ENCODE measurements around the gene GPR55.

The GPR55 gene

GRCh38 chr2:230885463-230886130, 39.4 kb downstream of the GPR55 start:
- DNase-seq (ENCODE audit: low read depth in 2 of 2, low spot score in 1 of 2): no peak

DNA sequence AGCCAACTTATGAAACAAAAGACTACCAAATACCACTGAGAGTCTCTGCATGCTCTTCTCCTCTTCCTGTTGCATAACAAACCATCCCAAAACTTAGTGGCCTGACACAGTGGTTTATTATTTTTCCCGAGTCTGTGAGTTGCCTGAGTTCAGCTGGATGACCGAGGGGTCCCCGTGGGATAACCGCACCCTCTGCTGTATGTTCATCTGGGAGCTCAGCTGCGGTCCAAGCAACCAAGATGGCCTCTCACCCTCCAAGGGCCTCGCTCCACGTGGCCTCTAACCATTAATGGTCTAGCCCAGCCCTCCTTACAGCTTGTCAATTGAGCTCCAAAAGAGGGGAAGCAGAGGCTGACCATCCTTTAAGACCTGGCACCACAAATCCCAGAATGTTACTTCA, 43.2 kb downstream of the GPR55 start:
- DNase-seq (ENCODE audit: low read depth in 2 of 2, low spot score in 1 of 2): no peak

- DNase-seq (ENCODE audit: low read depth in 2 of 2, low spot score in 1 of 2): no peak
Observed at GRCh38 chr2:230879891-230880290, 45.2 kb downstream of the GPR55 start.

DNA sequence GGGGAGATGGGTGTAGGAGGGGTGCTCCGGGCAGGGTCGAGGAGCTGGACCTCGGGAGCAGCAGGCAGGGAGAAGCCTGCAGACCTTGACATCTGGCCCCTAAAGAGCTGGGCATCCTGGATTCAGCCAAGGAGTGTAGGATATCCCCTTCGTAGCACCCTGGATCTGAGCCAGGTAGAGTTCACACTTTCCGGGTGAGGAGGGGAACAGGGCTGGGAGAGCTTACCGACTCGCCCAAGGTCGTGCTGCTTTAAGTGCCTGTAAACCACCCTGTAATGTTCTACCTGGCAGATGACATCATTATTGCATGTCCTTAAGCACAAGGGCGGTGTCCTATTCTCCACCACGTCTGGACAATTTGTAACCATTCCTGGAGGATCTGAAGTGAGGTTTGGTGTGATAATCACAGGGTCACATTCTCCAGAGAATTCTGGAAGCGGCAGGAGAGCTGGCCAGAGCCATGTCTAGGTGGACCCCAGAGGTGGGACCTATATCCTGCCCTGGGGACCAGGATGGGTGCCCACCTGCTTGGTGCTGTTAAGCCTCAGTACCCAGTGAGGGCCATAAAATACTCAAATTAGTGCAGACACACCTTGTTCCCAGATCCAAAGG, 45.7 kb downstream of the GPR55 start:
- DNase-seq (ENCODE audit: low read depth in 2 of 2, low spot score in 1 of 2): no peak

GRCh38 chr2:230878599-230879188, 46.3 kb downstream of the GPR55 start:
- no peak for DNase-seq (ENCODE audit: low read depth in 2 of 2, low spot score in 1 of 2)

- peak; percentile 34 to 66 for DNase-seq (ENCODE audit: low read depth in 2 of 2, low spot score in 1 of 2)
Observed at GRCh38 chr2:230877759-230878598, 47.1 kb downstream of the GPR55 start.

DNA sequence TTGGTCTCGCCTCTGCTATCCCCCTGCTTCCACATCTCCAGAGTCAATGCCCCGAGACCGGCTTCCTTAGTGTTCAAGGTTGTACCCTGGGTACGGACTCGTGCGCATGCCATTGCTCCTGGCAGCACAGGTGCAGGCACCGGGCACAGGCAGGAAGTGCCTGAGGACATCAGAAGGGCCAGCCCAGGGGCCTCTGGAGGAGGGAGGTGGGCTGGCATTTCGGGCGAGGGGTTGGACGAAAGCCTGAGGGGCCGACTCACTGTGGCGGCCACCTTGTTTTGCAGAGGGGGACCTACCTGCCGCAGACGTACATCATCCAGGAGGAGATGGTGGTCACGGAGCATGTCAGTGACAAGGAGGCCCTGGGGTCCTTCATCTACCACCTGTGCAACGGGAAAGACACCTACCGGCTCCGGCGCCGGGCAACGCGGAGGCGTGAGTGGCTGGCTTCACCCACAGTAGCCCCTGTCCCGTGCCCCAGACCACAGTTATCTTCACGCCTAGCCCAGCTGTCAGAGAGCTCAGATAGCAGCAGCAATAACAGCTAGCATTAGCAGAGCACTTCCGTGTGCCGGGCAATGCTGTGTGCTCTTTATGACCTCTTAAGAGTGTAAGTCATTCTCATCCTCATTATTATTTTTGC, 47.8 kb downstream of the GPR55 start:
- no peak for DNase-seq (ENCODE audit: low read depth in 2 of 2, low spot score in 1 of 2)

DNA sequence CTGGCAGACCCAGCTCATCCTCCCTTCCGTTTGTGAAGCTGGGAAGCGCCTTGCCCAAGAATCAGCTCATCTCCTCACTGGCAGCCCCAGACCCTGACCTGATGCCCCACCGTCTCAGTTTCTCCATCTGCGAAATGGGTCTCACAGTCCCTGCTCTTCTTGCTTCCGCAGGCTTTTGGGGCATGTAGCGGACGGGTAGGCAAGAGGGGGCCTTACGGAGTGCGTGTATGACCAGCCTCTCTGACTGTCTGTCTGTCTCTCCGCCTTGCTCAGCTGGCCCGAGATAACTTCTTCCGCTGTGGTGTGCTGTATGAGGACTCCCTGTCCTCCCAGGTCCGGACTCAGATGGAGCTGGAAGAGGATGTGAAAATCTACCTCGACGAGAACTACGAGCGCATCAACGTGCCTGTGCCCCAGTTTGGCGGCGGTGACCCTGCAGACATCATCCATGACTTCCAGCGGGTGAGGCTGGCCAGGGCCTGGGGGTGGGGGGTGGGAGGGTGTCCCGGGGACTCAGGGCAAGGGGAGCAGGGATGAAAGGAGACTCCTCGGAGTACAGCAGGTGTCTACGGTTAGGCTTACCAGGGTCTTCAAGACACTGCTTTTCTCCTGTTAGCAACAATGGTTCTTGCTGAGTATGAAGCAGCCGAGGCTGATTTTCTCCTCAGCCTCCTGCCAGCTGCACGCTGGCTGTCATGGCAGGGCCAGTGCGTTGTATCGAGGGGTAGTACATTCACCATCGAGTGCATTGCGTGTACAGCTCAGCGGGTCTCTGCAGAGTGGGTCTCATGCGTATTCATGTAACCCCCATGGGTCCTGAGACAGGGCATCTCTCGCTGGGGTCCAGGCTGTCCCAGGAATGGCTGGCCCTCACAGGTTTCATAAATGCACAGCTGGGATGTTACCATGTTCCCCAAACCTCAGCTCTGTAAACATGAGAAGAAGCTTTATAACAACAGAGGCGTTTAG, 49.4 kb downstream of the GPR55 start:
- DNase-seq (ENCODE audit: low read depth in 2 of 2, low spot score in 1 of 2): no peak

DNA sequence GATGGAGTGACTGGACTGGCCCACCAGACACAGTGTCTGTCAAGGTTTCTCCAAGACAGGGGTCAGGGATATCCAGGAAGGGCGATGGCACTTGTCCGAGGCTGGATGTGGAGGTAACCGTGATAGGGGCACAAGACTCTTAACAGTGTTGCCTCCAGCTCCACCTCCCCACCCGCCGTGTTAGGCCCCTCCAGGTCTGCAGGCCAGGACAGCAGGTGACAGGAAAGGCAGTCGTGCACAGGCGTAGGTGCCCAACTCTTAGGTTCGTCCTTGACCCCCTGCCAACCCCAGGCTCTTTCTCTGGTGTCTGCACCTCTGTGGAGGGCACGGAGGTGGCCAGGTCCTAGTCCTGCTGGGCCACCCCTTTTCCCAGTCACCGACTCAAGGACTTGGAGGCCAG, 50.2 kb downstream of the GPR55 start:
- no peak for DNase-seq (ENCODE audit: low read depth in 2 of 2, low spot score in 1 of 2)

DNA sequence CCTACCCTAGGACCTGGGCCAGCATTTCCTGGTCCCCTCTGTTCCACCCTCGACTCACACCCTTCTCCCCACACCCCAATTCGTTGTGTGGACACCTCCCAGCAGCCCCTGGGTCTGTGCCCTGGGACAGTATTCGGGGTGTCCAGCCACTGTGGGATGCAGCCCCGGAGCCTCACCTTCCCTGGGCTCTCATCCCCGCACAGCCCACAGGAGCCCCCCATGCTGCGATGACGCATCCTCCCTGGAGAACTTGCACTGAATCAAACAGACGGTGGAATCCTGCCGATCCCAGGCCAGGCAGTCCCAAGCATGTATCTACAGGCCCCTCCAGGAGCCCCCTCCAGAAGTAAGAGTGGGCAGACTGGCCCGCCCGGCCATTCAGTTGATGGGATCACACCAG, 50.6 kb downstream of the GPR55 start:
- DNase-seq (ENCODE audit: low read depth in 2 of 2, low spot score in 1 of 2): no peak

GRCh38 chr2:230873661-230874401, 51.2 kb downstream of the GPR55 start:
- DNase-seq (ENCODE audit: low read depth in 2 of 2, low spot score in 1 of 2): no peak

DNA sequence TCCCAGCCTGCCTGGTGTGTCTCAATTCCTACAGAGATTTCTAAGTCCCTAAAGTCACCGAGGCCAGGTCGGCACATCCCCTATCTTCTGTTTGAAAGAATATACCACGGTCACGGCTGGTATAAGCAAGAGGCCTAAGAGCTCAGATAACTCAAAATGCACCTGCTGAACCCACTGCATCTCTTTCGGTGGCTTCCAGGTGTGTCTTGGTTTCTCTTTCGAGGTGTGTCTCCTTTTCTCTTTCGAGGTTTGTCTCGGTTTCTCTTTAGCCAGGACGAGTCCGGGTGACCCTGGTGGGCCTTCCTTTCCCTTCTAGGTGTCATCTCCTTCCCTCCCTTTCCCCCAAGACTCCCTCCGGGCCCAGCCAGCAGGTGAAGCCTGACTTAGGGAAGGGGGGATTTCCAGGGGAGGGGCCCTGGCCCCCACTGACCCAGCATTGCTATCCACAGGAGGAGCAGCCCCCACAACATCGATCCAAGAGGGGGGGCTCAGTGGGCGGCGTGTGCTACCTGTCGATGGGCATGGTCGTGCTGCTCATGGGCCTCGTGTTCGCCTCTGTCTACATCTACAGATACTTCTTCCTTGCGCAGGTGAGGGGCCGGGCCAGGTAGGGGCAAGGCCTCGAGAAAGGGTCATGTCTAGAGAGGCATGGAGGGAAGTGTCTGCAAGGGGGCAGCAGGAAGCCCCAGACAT, 51.9 kb downstream of the GPR55 start:
- no peak for DNase-seq (ENCODE audit: low read depth in 2 of 2, low spot score in 1 of 2)

DNA sequence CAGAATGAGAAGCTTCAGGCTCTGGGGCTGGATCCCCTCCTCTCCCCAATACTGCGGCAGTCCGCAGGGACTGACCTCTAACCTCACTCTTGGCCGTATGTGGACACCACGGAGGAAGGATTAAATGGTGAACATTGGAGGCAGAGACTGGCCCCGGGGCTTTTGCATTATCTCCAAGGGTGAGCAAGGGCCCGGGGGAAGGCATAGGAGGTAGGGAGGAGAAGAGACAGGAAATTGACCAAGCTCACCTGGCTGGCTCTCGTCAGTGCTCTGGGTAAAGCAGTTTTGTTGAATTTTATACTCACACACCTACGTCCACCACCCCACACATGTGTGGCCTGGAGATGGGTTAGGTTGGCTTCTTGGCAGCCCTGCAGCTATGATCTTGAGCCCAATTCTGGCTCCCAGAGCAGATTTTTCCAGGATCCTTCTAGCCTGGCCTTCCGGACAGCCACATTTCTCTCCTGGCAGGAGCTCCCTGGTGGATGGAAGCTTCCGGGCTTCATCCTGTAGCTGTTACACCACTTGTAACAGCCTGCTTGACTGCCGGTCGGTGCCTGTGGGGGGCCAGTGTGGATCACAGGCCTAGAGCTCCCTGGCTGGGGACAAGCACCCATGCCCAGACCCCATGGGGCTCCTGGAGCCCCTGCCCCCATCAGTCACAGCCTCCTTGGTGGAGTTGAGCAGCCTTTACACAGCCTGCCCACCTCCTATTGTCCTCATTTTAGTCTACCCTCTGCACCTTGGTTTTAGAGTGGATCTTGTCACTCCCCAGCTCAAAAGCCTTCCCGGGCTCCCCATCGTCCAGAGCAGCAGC, 52.7 kb downstream of the GPR55 start:
- no peak for DNase-seq (ENCODE audit: low read depth in 2 of 2, low spot score in 1 of 2)

DNA sequence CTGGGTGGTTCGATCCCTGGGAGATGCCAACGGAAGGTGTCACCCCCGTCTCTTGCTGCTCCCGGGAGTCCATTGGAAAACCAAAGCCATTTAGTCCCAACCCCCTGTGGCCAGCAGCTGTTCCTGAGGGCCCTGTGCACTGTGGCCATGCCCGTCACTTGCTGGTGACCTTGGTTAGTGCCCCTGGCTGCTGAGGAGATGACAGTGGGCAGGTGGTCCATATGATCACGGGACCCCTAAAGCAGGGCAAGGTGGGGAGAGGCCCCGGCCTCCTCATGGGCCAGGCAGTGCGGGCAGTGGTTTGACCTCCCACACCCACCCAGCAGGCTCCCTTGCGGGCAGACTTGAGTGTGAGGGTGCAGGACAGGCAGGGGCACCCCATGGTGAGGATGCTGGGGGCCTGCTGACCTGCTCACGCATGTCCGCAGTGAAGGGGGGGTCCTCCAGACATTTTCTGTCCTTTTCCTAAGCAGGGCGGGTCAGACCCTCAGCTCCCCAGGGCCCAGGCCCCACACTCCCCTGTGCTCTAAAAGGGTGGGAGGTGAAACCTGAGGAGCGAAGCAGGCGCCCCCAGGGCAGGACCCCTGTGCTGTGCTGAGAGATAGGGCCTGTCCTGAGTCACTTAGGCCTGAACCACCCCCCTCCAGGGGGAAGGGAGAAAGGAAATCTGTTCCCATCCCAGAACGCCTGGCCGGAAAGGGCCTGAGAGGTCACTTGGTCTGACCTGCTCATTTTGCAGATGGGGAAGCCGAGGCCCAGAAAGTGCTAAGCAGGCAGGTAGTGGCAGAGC, 53.5 kb downstream of the GPR55 start:
- no peak for DNase-seq (ENCODE audit: low read depth in 2 of 2, low spot score in 1 of 2)

GRCh38 chr2:230870544-230871360, 54.3 kb downstream of the GPR55 start:
- DNase-seq (ENCODE audit: low read depth in 2 of 2, low spot score in 1 of 2): no peak

DNA sequence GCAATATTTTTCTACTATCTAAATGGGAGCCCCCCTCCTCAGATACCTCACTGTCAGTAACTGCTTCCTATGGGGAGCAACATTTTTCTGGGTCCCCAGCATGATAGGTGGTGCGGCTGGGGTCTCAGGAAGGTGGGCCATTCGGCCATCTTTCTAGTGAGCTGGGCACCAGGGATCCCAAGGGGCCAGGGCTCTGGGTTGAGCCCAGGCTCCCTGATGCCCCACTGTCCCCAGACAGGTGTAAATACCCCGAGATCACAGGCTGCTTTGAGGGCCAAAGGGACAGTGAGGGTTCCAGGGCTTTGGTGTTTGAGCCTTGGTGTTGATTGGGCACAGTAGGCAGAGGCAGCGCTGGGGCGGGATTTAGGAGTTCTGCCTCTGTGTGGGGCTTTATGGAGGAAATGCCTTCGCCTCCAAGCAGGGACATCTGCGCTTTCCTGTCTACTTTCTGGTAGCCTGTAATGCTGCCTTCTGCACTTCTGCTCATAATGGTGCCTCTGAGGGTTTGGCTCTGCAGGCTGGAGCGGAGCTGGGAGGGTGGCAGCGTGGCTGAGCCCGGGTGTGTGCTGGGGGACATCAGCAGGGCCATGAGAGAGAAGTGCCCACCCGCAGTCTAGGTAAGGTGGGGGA, 55.0 kb downstream of the GPR55 start:
- no peak for DNase-seq (ENCODE audit: low read depth in 2 of 2, low spot score in 1 of 2)

All from stimulated activated CD8-positive, alpha-beta memory T cell treated with anti-CD3 and anti-CD28 coated beads, Interleukin-4, amount 100 ng/mL, for 4 hours (primary cell).